Hematopoietic multipotent progenitor cell (in vitro differentiated cells): ENCODE data around the gene SOX10. TPM values are rescaled to one million over a fixed set of nuclear protein-coding genes. Genes with fewer than 3 reads are reported as not detected.
A peak's percentile ranks its signal among the peaks of the same experiment; 100 is the strongest.

Source experiments
- DNase-seq, 3 donors: peaks; one replicate each; pipeline ENCODE4 v3.0.0-alpha.2; 2011 to 2015; ENCODE audit warnings: low read depth in 2 of 3, low spot score in 2 of 3
- total RNA-seq: library from RNA; depleted of rRNA; stranded (reverse); fragments of >200 nt; gene quantifications from one replicate; pipeline ENCODE4 v1.2.3, GENCODE V29; 2012

Gene SOX10
- total RNA-seq, 1 donor = not detected

GRCh38 chr22:38017272-38017920 is 33.0 kb upstream of the SOX10 start:
- peak in 1 of 3 donors; percentile 55 for DNase-seq

GRCh38 chr22:38016182-38017151 is 32.1 kb upstream of the SOX10 start:
- peak in 1 of 3 donors; percentile 24 for DNase-seq

- no peak for DNase-seq
These were observed 29.7 kb upstream of the SOX10 start for GRCh38 chr22:38014083-38014482.

- DNase-seq = no peak
These were observed 28.3 kb upstream of the SOX10 start for GRCh38 chr22:38012604-38013072.

GRCh38 chr22:38009000-38009806 is 24.8 kb upstream of the SOX10 start:
- peak in 1 of 3 donors; percentile 40 for DNase-seq

GRCh38 chr22:38007330-38007902 is 23.1 kb upstream of the SOX10 start:
- DNase-seq = no peak

- DNase-seq = no peak
These were observed 22.6 kb upstream of the SOX10 start for GRCh38 chr22:38006906-38007305.

GRCh38 chr22:38005943-38006342 is 21.6 kb upstream of the SOX10 start:
- DNase-seq = no peak

GRCh38 chr22:37999640-38000272 is 15.4 kb upstream of the SOX10 start:
- peak in 2 of 3 donors; percentile 73 to 81 for DNase-seq

GRCh38 chr22:37999236-37999635 is 14.9 kb upstream of the SOX10 start:
- DNase-seq = no peak

GRCh38 chr22:37998543-37998942 is 14.2 kb upstream of the SOX10 start:
- DNase-seq = no peak

- peak in 1 of 3 donors; percentile 22 for DNase-seq
These were observed 12.3 kb upstream of the SOX10 start for GRCh38 chr22:37996515-37997246.

GRCh38 chr22:37996079-37996478 is 11.7 kb upstream of the SOX10 start:
- DNase-seq = peak in 2 of 3 donors; percentile 72 to 87

- no peak for DNase-seq
These were observed 11.1 kb upstream of the SOX10 start for GRCh38 chr22:37995460-37995859.

- no peak for DNase-seq
These were observed 10.6 kb upstream of the SOX10 start for GRCh38 chr22:37994982-37995381.

- no peak for DNase-seq
These were observed 9.7 kb upstream of the SOX10 start for GRCh38 chr22:37994049-37994448.

GRCh38 chr22:37991731-37992442 is 7.5 kb upstream of the SOX10 start:
- no peak for DNase-seq

- no peak for DNase-seq
These were observed 6.5 kb upstream of the SOX10 start for GRCh38 chr22:37990862-37991261.

- DNase-seq = no peak
These were observed 5.9 kb upstream of the SOX10 start for GRCh38 chr22:37990301-37990700.
